ENCODE data around the gene IFI27L2. TPM values are rescaled to one million over a fixed set of nuclear protein-coding genes. Genes with fewer than 3 reads are reported as not detected.

IFI27L2 gene
- total and polyA plus RNA-seq, 2 of the 8 experiments (the other 6 are each of a cell fraction or from before 2014, with no cell fraction given) = 14.0 to 69.6 TPM

DNA sequence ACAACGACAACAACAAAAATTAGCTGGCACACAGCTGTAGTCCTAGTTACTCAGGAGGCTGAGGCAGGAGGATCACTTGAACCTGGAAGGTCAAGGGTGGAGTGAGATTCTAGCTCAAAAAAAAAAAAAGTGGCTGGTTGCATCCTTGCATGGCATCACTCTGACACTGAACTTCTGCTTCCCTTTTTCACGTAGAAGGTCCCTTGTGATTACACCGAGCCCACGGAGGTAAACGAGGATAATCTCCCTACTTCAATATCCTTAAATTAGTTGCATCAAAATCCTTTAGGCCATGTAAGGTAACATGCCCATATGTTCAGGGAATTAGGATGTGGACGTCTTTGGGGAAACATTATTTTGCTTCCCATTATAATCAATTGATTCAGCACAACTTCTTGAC, 40.7 kb upstream of the IFI27L2 start (continued):
- TF ChIP-seq, protein P1, sequence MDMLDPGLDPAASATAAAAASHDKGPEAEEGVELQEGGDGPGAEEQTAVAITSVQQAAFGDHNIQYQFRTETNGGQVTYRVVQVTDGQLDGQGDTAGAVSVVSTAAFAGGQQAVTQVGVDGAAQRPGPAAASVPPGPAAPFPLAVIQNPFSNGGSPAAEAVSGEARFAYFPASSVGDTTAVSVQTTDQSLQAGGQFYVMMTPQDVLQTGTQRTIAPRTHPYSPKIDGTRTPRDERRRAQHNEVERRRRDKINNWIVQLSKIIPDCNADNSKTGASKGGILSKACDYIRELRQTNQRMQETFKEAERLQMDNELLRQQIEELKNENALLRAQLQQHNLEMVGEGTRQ (IDR thresholded peaks at IDR 0.05; ENCODE audit: low read length) = no peak
